ENCODE data around the gene CTRL. TPM values are rescaled to one million over a fixed set of nuclear protein-coding genes. Genes with fewer than 3 reads are reported as not detected.

The CTRL gene
- total RNA-seq, 1 experiment from 2014 or later = 1.3 TPM

- H3K4me3 ChIP-seq = no peak overlapping the region
- H3K27me3 ChIP-seq (ENCODE audit: insufficient read depth, low read depth) = no peaks in the 10 kb centered on the region
- no peaks in the 10 kb centered on the region for H3K9me3 ChIP-seq (ENCODE audit: insufficient read depth, low read depth)
- no peak for DNase-seq
- no peak overlapping the region for H2AFZ ChIP-seq
- no peaks in the 10 kb centered on the region for H3K79me2 ChIP-seq (ENCODE audit: low read depth)
- intact Hi-C loops (cut with micrococcal nuclease; ENCODE audit: unreplicated experiment) = no loop called here
- no peak overlapping the region for H3K4me2 ChIP-seq
- POLR2A ChIA-PET (ENCODE audit: unreplicated experiment) = no interaction called here
- H3K36me3 ChIP-seq (ENCODE audit: low read depth) = no peaks in the 10 kb centered on the region
- H3F3A ChIP-seq (ENCODE audit: insufficient read depth, low read depth) = peaks cover 5% of the 10 kb centered on the region; the same call in 1 of the 2 replicates
- CTCF ChIA-PET = no interaction called here
- TF ChIP-seq CTCF (conservative IDR thresholded peaks at IDR 0.05) = no peak
- TF ChIP-seq EZH2 (IDR thresholded peaks at IDR 0.05; ENCODE audit: low read depth) = no peak
- no peaks in the 10 kb centered on the region for H3K4me1 ChIP-seq (replicated peaks; ENCODE audit: insufficient read depth)
- no peaks in the 10 kb centered on the region for H3K9me2 ChIP-seq (ENCODE audit: insufficient read depth)
- no peak overlapping the region for H3K27ac ChIP-seq
- no TSS peak for BruUV-seq (replicated peaks)
- peaks cover 52% of the 10 kb centered on the region for H4K20me1 ChIP-seq (ENCODE audit: insufficient read depth)
These were observed 8.1 kb downstream of the CTRL start for GRCh38 chr16:67923414-67924116.

GRCh38 chr16:67922740-67923139 lies 8.9 kb downstream of the CTRL start:
- H3K36me3 ChIP-seq (ENCODE audit: low read depth) = no peaks in the 10 kb centered on the region
- no peak overlapping the region for H3K4me3 ChIP-seq
- TF ChIP-seq EZH2 (IDR thresholded peaks at IDR 0.05; ENCODE audit: low read depth) = no peak
- no peak for TF ChIP-seq CTCF (conservative IDR thresholded peaks at IDR 0.05)

GRCh38 chr16:67922221-67922620 lies 9.4 kb downstream of the CTRL start:
- BruUV-seq (replicated peaks) = no TSS peak
- POLR2A ChIA-PET (ENCODE audit: unreplicated experiment) = no interaction called here
- no peak for DNase-seq
- Histone ChIP-seq H4K20me1 (ENCODE audit: insufficient read depth) (peaks cover 56% of the 10 kb centered on the region), H3K79me2 (ENCODE audit: low read depth) (no peaks in the 10 kb centered on the region), H3K4me1 (replicated peaks; ENCODE audit: insufficient read depth) (no peaks in the 10 kb centered on the region), H3K36me3 (ENCODE audit: low read depth) (no peaks in the 10 kb centered on the region), H2AFZ (no peak overlapping the region), H3K9me2 (ENCODE audit: insufficient read depth) (no peaks in the 10 kb centered on the region), H3K4me2 (no peak overlapping the region), H3F3A (ENCODE audit: insufficient read depth, low read depth) (peaks cover 5% of the 10 kb centered on the region; the same call in 1 of the 2 replicates), H3K9me3 (ENCODE audit: insufficient read depth, low read depth) (no peaks in the 10 kb centered on the region), H3K4me3 (no peak overlapping the region), H3K27ac (no peak overlapping the region), H3K27me3 (ENCODE audit: insufficient read depth, low read depth) (no peaks in the 10 kb centered on the region)
- intact Hi-C loops (cut with micrococcal nuclease; ENCODE audit: unreplicated experiment) = no loop called here
- TF ChIP-seq CTCF (conservative IDR thresholded peaks at IDR 0.05) (no peak), EZH2 (IDR thresholded peaks at IDR 0.05; ENCODE audit: low read depth) (no peak)
- CTCF ChIA-PET = no interaction called here

More at GRCh38 chr16:67922740-67923139, 8.9 kb downstream of the CTRL start:
- H3F3A ChIP-seq (ENCODE audit: insufficient read depth, low read depth) = peaks cover 5% of the 10 kb centered on the region; the same call in 1 of the 2 replicates
- no peaks in the 10 kb centered on the region for H3K4me1 ChIP-seq (replicated peaks; ENCODE audit: insufficient read depth)
- no peak overlapping the region for H2AFZ ChIP-seq
- H3K9me2 ChIP-seq (ENCODE audit: insufficient read depth) = no peaks in the 10 kb centered on the region
- DNase-seq = no peak
- POLR2A ChIA-PET (ENCODE audit: unreplicated experiment) = no interaction called here
- H4K20me1 ChIP-seq (ENCODE audit: insufficient read depth) = peaks cover 52% of the 10 kb centered on the region
- no TSS peak for BruUV-seq (replicated peaks)
- H3K4me2 ChIP-seq = no peak overlapping the region
- intact Hi-C loops (cut with micrococcal nuclease; ENCODE audit: unreplicated experiment) = no loop called here
- no peak overlapping the region for H3K27ac ChIP-seq
- H3K79me2 ChIP-seq (ENCODE audit: low read depth) = no peaks in the 10 kb centered on the region
- no peaks in the 10 kb centered on the region for H3K27me3 ChIP-seq (ENCODE audit: insufficient read depth, low read depth)
- CTCF ChIA-PET = no interaction called here
- H3K9me3 ChIP-seq (ENCODE audit: insufficient read depth, low read depth) = no peaks in the 10 kb centered on the region
